GM21576 (cell line): Measurements from ENCODE around the gene TTC39A.

Experiments
- ATAC-seq: cut with Tn5 transposase; IDR thresholded peaks from one replicate; pipeline ENCODE4 v1.9.1; 2021; ENCODE audit warnings: mild to moderate bottlenecking, moderate library complexity; ENCODE audit not compliant: unreplicated experiment

Gene TTC39A

DNA sequence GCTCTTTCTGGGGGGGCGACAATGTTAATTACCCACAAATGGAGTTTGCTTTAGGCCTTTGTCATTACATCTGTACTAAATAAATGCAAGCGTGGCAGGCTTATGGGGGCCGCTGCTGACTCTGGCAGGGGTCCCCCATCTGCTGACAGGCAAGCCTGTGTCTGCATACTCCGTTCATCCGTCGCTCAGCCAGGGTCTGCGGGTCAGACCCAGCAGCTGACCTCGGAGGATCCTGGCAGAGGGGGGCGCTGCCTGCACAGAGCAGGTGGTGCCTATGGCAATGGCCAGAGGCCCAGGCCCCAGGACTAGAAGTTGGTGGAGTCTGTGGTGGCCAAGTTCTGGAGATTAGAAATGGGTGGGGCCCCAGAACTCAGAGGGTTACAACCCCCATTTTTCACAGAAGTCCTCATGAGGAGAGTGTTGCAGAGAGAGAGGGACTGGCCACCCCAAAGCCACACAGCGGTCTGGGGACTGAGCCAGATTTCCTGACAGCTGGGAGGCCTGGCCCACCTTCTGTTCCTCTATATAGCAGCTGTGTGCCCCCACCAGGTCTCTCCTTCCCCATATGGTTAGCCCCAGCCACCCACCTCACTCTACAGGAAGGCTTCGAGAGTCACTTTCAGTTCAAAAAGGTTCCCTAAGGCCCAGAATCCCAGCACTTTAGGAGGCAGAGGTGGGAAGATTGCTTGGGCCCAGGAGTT lies 31.0 kb downstream of the TTC39A start:
- ATAC-seq, result no peak

- ATAC-seq, result no peak
These were observed 32.0 kb downstream of the TTC39A start for GRCh38 chr1:51298322-51298705.

DNA sequence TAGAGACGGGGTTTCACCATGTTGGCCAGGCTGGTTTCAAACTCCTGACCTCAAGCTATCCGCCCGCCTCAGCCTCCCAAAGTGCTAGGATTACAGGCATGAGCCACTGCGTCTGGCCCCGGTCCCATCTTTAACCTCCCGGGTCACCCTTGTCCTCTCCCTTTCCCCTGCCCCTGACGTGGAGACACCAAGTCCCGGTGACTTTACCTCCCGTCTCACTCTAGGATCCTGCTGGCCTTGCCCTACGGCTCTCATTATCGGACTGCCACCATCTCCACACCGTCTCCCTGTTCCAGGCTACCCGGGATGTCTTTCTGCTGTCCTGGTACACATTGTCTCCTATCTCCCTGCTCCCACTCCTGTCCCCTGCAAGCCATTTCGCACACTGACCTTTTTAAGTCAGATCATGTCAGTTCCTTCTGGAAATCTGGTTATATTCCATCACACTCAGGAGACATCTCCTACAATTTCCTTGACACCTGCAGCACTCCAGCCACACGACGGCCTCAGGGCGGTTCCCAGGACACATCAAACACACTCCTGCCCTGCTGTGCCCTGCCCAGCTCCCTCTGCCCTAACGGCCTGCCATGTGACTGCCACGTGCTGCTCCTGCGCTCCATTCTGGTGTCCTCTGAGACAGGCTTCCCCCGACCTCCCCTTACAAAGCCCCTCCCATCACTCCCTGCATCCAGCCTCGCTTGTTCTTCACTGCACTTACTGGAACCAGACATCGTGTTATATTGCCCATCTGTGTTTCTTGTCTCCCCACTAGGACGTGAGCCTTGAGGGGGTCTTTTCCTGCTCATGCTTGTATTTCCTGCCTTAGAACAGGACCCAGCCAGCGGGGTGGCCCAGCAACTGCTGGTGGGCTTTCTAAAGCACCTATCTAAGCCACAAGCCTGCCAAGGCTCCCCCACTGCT lies 32.7 kb downstream of the TTC39A start:
- ATAC-seq, result no peak

DNA sequence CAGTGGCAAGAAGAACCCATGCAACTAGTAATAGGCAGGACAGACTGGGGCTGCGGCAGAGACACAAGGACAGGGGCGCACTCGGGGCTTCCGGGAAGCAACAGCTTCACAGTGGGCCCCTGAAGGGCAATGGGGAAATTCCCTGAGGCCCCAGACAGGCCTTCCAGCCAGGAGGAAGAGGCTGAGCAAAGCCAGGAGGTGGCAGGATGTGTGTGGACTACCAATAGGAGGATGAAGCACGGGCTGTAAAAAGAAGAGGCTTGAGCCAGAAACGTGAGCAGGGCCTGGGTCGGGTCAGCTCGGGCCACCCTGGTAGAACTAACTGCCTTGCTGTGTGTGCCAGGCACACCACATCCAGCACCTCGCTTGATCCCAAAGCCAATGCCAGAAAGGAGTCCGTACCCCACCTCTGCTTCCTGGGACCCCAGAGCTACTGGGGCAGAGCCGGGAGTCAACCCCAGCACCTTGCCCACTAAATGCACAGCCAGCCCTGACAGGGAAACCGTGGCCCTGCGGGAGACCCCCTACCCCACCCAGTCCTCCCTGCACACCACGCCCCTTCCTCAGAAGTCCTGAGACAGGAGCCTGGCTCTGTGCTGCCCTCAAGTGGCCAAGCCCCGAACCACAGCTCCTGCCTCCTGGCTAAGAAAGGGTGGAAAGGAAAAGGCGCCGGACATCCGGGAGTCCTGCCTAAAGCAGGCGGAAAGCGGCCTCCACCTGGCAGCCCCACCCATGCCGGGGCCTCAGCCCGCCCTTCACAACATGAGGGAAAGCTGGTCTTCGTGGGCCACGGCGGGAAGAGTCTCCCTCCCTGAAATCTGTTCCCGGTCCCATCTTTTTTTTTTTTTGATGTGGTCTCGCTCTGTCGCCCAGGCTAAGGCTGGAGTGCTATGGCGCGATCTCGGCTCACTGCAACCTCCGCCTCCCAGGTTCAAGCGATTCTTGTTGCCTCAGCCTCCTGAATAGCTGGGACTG lies 33.7 kb downstream of the TTC39A start:
- ATAC-seq, result peak; percentile 69

DNA sequence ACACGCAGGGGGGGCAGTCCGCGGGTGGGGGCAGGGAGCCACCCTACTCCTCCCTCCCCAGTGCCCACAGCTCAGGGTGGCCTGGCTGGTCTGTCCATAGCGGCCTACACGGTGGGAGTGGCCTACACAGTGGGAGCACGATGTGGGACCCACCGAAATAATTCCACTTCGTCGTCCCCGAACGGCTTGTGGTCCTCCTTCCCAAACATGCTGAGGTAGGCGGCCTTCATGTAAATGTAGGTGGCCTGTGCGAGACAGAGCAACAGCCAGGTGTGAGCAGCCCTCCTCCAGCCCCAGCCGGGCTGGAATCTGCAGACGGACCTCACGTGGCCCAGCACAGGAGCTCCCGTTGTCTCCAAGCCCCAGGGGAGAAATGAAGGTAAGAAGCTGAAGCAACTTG lies 34.4 kb downstream of the TTC39A start:
- no peak for ATAC-seq

- no peak for ATAC-seq
These were observed 35.7 kb downstream of the TTC39A start for GRCh38 chr1:51294566-51295184.

DNA sequence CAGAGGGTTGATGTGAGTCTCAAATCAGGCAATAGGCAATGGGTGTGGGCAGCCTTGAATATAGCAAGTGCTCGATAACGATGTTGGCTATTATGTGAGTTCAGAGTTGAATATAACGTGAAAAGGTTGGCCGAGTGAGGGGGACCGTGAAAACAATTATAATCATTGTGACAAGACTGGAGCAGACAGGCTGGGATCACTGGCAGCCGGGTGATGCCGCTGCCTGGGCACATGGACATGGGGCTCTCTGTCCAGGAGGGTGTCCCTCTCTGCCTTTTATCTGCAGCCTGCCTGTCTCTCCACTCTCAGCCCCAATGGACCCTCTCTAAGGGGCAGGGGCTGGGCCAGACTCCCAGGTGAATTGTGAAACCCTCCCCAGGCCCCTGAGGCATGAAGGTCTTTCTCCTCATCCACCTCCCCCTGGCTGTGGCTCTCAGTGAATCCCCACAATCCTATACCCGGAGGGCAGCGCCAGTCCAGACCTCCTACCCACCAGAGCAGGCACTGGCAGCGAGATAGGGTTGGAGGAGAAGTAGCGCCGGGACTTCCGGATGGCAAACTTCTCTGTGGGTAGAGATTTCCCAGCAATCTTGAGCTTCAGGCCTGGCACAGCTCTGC lies 36.4 kb downstream of the TTC39A start:
- no peak for ATAC-seq

DNA sequence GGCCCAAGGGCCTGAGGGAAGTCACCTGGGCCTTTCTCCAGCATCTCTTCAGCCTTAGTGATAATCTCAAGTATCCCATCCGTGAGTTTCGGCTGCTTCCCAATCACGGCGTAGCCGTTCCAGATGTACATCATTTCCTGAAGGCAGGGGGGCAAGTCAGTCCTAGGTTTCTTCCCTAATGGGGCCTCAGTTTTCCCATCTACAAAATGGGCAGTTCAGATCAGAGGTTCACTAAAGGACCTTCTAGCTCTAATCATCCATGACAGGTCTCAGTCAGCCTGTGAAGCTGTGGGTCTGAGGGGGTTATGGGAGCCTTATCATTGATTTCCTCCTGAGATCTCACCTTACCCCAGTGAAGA lies 39.9 kb downstream of the TTC39A start:
- ATAC-seq, result no peak

- no peak for ATAC-seq
These were observed 40.5 kb downstream of the TTC39A start for GRCh38 chr1:51289676-51290488.

GRCh38 chr1:51288578-51288977 lies 41.8 kb downstream of the TTC39A start:
- no peak for ATAC-seq

GRCh38 chr1:51287966-51288365 lies 42.4 kb downstream of the TTC39A start:
- ATAC-seq, result no peak

GRCh38 chr1:51285055-51285454 lies 45.3 kb downstream of the TTC39A start:
- ATAC-seq, result peak; percentile 91

DNA sequence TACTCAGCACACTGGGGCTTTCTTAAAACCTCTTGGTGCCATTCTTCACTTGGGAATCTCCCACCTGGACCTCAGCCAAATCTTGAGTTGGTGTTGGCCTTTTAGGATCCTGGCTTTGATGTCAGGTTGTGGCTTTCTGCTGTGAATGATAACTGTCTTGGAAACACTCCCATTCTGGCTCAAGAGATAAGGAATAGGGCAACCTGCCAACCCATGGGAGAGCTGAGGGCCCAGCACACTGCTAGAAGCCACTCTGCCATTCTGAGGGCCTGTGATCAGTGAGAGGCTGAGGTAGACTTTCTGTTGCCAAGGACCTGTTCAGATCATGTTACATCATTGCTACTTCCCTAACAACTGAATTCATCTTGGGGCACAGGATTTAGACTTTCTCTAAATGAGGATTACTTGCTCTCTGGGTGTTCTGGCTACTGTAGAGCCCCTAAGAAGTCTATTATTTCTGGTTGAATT lies 45.8 kb downstream of the TTC39A start:
- peak; percentile 45 for ATAC-seq

DNA sequence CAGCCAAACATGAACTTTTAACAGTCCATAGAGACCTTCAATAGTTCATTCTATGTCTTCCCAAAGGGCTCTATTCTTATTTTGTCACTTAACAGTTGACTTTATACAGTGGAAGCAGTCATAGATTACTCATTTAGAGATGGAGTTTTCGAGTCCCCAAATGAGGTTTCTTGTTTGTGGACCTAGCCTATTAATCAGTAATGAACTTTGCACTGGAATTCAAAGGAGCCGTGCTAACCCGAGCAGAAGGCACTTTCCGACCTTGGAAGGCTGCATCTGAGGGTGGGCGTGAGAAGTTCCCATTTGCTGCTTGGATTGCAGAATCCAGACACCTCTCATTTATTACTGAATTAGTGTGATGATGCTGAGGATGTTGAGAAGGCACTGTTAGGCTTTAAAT lies 46.4 kb downstream of the TTC39A start:
- no peak for ATAC-seq

DNA sequence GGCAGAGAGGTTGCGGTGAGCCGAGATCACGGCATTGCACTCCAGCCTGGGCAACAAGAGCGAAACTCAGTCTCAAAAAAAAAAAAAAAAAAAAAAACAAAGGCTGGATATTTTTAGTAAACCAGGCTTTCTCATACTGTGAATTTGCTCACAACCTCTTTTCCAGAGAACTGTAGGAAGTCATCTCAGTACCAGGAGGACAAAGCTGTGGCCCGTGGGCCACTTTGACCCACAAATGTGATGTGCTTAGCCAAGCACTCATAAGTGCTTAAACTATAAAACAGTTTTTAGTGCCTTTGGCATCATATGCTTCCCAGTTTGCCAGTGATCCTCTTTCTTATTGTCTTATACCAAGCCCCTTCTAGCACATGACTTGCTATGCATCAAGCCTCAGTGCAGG lies 47.8 kb downstream of the TTC39A start:
- no peak for ATAC-seq

GRCh38 chr1:51281807-51282206 lies 48.6 kb downstream of the TTC39A start:
- ATAC-seq, result no peak

DNA sequence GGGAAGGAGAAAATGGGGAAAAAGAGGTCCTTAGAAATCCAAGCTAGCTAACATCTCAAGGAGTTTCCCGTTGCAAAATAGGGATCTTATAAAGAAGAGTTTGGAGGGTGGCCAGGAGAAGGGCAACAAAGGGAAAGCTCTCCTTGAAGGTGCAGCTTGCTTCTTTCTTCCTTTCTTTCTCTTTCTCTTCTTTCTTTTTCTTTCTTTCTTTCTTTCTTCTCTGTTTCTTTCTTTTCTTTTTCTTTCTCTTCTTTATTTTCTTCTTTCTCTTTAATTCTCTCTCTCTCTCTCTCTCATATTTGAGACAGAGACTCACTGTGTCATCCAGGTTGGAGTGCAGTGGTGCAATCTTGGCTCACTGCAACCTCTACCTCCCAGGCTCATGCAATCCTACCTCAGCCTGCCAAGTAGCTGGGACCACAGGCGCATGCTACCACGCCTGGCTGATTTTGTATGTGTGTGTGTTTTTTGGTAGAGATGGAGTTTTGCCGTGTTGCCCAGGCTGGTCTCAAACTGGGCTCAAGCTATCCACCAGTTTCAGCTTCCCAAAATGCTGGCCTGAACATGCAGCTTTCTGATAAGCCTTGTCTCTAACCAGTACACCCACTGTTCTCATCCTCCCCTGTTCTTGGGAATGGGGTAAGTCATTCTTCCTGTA lies 49.9 kb downstream of the TTC39A start:
- no peak for ATAC-seq

- no peak for ATAC-seq
These were observed 54.1 kb downstream of the TTC39A start for GRCh38 chr1:51276286-51276685.

DNA sequence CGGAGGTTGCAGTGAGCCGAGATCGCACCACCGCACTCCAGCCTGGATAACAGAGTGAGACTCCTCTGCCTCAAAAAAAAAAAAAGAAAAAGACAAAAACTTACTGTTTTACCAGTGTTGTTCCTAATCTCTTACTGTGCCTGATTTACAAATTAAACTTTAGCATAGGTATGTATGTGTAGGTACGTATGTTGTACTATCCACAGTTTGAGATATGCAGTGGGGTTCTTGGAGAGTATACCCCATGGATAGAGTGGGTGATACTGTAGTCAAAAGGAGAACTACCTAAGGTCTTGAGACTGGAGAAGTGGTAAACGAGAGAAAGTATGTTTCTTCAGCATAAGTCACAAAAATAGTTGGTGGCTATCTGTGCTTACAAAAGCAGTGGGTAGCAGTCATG lies 55.7 kb downstream of the TTC39A start:
- ATAC-seq, result no peak
